H1 (cell line): ENCODE results near the gene HAGH. TPM values are rescaled to one million over a fixed set of nuclear protein-coding genes. Genes with fewer than 3 reads are reported as not detected.

Experiments used
- CTCF ChIA-PET: fragments of 300-600 bp; sonication (Branson Sonifier 250); formaldehyde crosslinking; loops from one replicate; lab custom pipeline; 2021; ENCODE audit not compliant: partially characterized antibody; lab: Charles Lee
- POLR2A ChIA-PET: fragments of 300-600 bp; sonication (Branson Sonifier 250); formaldehyde crosslinking; loops from one replicate; lab custom pipeline; 2021; ENCODE audit warnings: inconsistent platforms; ENCODE audit not compliant: partially characterized antibody; lab: Charles Lee
- DNase-seq, 2 experiments: peaks; one replicate each; pipeline versions ENCODE4 v3.0.0 to v3.0.0-alpha.2; 2010 to 2022; ENCODE audit warnings: low spot score in 2 of 2, low read depth in 1 of 2, mixed read lengths in 1 of 2
- FAIRE-seq: peaks from 2 replicates; lab custom pipeline; 2011; peaks lifted over from hg19 to GRCh38; lab: Jason Lieb, UNC
- H2AFZ ChIP-seq: 2 replicates; pipeline ENCODE4 v1.8.1; 2012; ENCODE audit warnings: low read length, inconsistent platforms
- H2AK5ac ChIP-seq: 2 replicates; pipeline ENCODE4 v1.6.1; 2013; ENCODE audit warnings: low read depth, low read length
- H2BK120ac ChIP-seq: replicated peaks from 2 replicates; pipeline ENCODE3; 2013; ENCODE audit warnings: low read depth, low read length, inconsistent platforms
- H2BK12ac ChIP-seq: 2 replicates; pipeline ENCODE4 v1.6.1; 2013; ENCODE audit warnings: low read depth, low read length
- H2BK15ac ChIP-seq: 2 replicates; pipeline ENCODE4 v1.6.1; 2013; ENCODE audit warnings: low read length
- H2BK20ac ChIP-seq: 2 replicates; pipeline ENCODE4 v1.6.1; 2013; ENCODE audit warnings: low read length
- H2BK5ac ChIP-seq: 2 replicates; pipeline ENCODE4 v1.6.1; 2013; ENCODE audit warnings: low read depth, low read length
- H3K14ac ChIP-seq: 2 replicates; pipeline ENCODE4 v1.6.1; 2013; ENCODE audit warnings: inconsistent platforms; ENCODE audit not compliant: insufficient read length
- H3K18ac ChIP-seq: 2 replicates; pipeline ENCODE4 v1.6.1; 2013; ENCODE audit warnings: low read length; ENCODE audit errors: extremely low read depth
- H3K23ac ChIP-seq: 2 replicates; pipeline ENCODE4 v1.6.1; 2013; ENCODE audit warnings: inconsistent platforms; ENCODE audit not compliant: insufficient read length
- H3K23me2 ChIP-seq: 2 replicates; pipeline ENCODE4 v1.6.1; 2013; ENCODE audit warnings: low read depth, low read length
- H3K27ac ChIP-seq: 2 replicates; pipeline ENCODE4 v1.6.1; 2011; ENCODE audit warnings: low read depth, low read length, inconsistent platforms
- H3K27me3 ChIP-seq, 4 experiments: replicated peaks in 1 of 4; 1 replicate in 1 of 4; 2 replicates in 3 of 4; pipeline versions ENCODE4 v1.6.1 to v1.8.1; 2011 to 2013; ENCODE audit warnings: low read length in 3 of 4, mild to moderate bottlenecking in 3 of 4, inconsistent platforms in 2 of 4, mixed read lengths in 2 of 4, moderate library complexity in 1 of 4; ENCODE audit not compliant: control insufficient read depth in 3 of 4, insufficient read depth in 3 of 4; ENCODE audit errors: extremely low read depth in 1 of 4
- H3K36me3 ChIP-seq, 4 experiments: 2 replicates each; pipeline versions ENCODE4 v1.6.1 to v1.8.1; 2011 to 2013; ENCODE audit warnings: mild to moderate bottlenecking in 4 of 4, low read length in 3 of 4, moderate library complexity in 2 of 4, control low read depth in 1 of 4, inconsistent platforms in 1 of 4; ENCODE audit not compliant: insufficient read depth in 4 of 4, control insufficient read depth in 2 of 4
- H3K4ac ChIP-seq: replicated peaks from 2 replicates; pipeline ENCODE3; 2013; ENCODE audit warnings: low read length, low read depth, mixed read lengths, inconsistent platforms; ENCODE audit not compliant: insufficient read length
- H3K4me1 ChIP-seq, 4 experiments: replicated peaks in 1 of 4; 1 replicate in 1 of 4; 2 replicates in 3 of 4; pipeline versions ENCODE4 v1.6.1 to v1.8.1; 2011 to 2013; ENCODE audit warnings: low read length in 3 of 4, inconsistent platforms in 2 of 4, mixed read lengths in 1 of 4; ENCODE audit not compliant: insufficient read depth in 4 of 4, control insufficient read depth in 3 of 4
- H3K4me2 ChIP-seq, 2 experiments: 2 replicates each; pipeline versions ENCODE4 v1.6.1 to v1.8.1; 2011 to 2013; ENCODE audit warnings: low read depth in 2 of 2, low read length in 2 of 2, control low read depth in 1 of 2, inconsistent platforms in 1 of 2, mild to moderate bottlenecking in 1 of 2; ENCODE audit not compliant: insufficient read depth in 1 of 2
- H3K4me3 ChIP-seq, 4 experiments: fragments of 200-600, 300-600 bp in 1 of 4; sonication (generic), shearing (Covaris generic), sonication (Bioruptor Twin) in 1 of 4; 2 replicates each; pipeline versions ENCODE4 v1.5.1 to v1.8.1; 2011 to 2016; ENCODE audit warnings: low read length in 4 of 4, low read depth in 3 of 4, control low read depth in 2 of 4, inconsistent platforms in 2 of 4, mild to moderate bottlenecking in 2 of 4, mixed read lengths in 1 of 4, moderate library complexity in 1 of 4; ENCODE audit not compliant: insufficient read depth in 2 of 4; ENCODE audit errors: extremely low read depth in 1 of 4
- H3K56ac ChIP-seq: replicated peaks from 2 replicates; pipeline ENCODE3; 2013; ENCODE audit warnings: low read depth, mild to moderate bottlenecking, mixed read lengths, low read length, inconsistent platforms; ENCODE audit not compliant: insufficient read length
- H3K79me1 ChIP-seq: 2 replicates; pipeline ENCODE4 v1.6.1; 2013; ENCODE audit warnings: low read depth, low read length, control low read depth
- H3K79me2 ChIP-seq, 2 experiments: 2 replicates each; pipeline versions ENCODE4 v1.6.1 to v1.8.1; 2012 to 2013; ENCODE audit warnings: low read length in 2 of 2, mild to moderate bottlenecking in 2 of 2, inconsistent platforms in 1 of 2; ENCODE audit not compliant: insufficient read depth in 2 of 2, control insufficient read depth in 1 of 2
- H3K9ac ChIP-seq, 4 experiments: replicated peaks in 1 of 4; 1 replicate in 1 of 4; 2 replicates in 3 of 4; pipeline versions ENCODE4 v1.6.1 to v1.8.1; 2011 to 2013; ENCODE audit warnings: low read depth in 3 of 4, low read length in 3 of 4, control low read depth in 2 of 4, mild to moderate bottlenecking in 2 of 4, moderate library complexity in 2 of 4, inconsistent platforms in 1 of 4; ENCODE audit errors: extremely low read depth in 1 of 4
- H3K9me3 ChIP-seq, 2 experiments: 2 replicates each; pipeline versions ENCODE4 v1.6.1 to v1.8.1; 2012 to 2013; ENCODE audit warnings: mild to moderate bottlenecking in 2 of 2, moderate library complexity in 2 of 2, control low read depth in 1 of 2, inconsistent platforms in 1 of 2, low read depth in 1 of 2, low read length in 1 of 2, mixed read lengths in 1 of 2; ENCODE audit not compliant: insufficient read depth in 2 of 2
- H4K20me1 ChIP-seq, 2 experiments: replicated peaks in 1 of 2; 2 replicates each; pipeline versions ENCODE3 to v1.8.1; 2011 to 2013; ENCODE audit warnings: inconsistent platforms in 2 of 2, low read length in 2 of 2, mild to moderate bottlenecking in 1 of 2; ENCODE audit not compliant: insufficient read depth in 2 of 2, control insufficient read depth in 1 of 2
- H4K5ac ChIP-seq: 2 replicates; pipeline ENCODE4 v1.6.1; 2013; ENCODE audit warnings: low read length, low read depth, mixed read lengths, inconsistent platforms; ENCODE audit not compliant: insufficient read length
- H4K8ac ChIP-seq: 2 replicates; pipeline ENCODE4 v1.8.0; 2013; ENCODE audit warnings: mild to moderate bottlenecking, moderate library complexity, low read length, inconsistent platforms; ENCODE audit not compliant: insufficient read depth; ENCODE audit errors: extremely low read depth
- H4K91ac ChIP-seq: replicated peaks from 2 replicates; pipeline ENCODE3; 2013; ENCODE audit warnings: low read length, mixed read lengths, inconsistent platforms; ENCODE audit not compliant: insufficient read length
- ATF3 ChIP-seq: IDR thresholded peaks from 2 replicates; pipeline ENCODE4 v1.6.1; 2011; ENCODE audit warnings: low read depth, mild to moderate bottlenecking, low read length; ENCODE audit not compliant: insufficient read depth
- BACH1 ChIP-seq: IDR thresholded peaks from 2 replicates; pipeline ENCODE4 v1.6.1; 2012; ENCODE audit warnings: low read length, improper control_type of control experiment
- CEBPB ChIP-seq: IDR thresholded peaks from 2 replicates; pipeline ENCODE4 v1.6.1; 2012; ENCODE audit warnings: low read depth, low read length
- GTF2F1 ChIP-seq: IDR thresholded peaks from 2 replicates; pipeline ENCODE4 v1.6.1; 2012; ENCODE audit warnings: low read depth, low read length, improper control_type of control experiment, borderline replicate concordance
- HDAC2 ChIP-seq, 2 experiments: fragments of 300-600 bp in 1 of 2; sonication (generic) in 1 of 2; IDR thresholded peaks; 2 replicates each; pipeline ENCODE4 v1.6.1; 2011 to 2012; ENCODE audit warnings: low read depth in 2 of 2, low read length in 2 of 2, mild to moderate bottlenecking in 2 of 2, moderate library complexity in 2 of 2, borderline replicate concordance in 1 of 2, inconsistent platforms in 1 of 2
- KDM4A ChIP-seq: IDR thresholded peaks from one replicate; pipeline ENCODE4 v1.7.1; 2012; ENCODE audit warnings: low read depth, mild to moderate bottlenecking, moderate library complexity, low read length, inconsistent platforms; ENCODE audit not compliant: severe bottlenecking
- SP1 ChIP-seq: IDR thresholded peaks from 2 replicates; pipeline ENCODE4 v1.6.1; 2011; ENCODE audit warnings: low read depth, low read length
- TAF1 ChIP-seq: IDR thresholded peaks from 2 replicates; pipeline ENCODE4 v1.6.1; 2011; ENCODE audit warnings: mild to moderate bottlenecking, low read depth, low read length
- WGBS, 2 experiments: shearing (Covaris generic) in 1 of 2; methylation state at CpG; one replicate each; pipeline versions ENCODE4 v1.1.6 to v1.1.7; 2013 to 2015; ENCODE audit warnings: low lambda C conversion rate in 2 of 2, mixed read lengths in 2 of 2, inconsistent platforms in 1 of 2, low coverage in 1 of 2, missing lambda C conversion rate in 1 of 2; ENCODE audit not compliant: insufficient replicate concordance in 2 of 2, insufficient coverage in 1 of 2, insufficient read length in 1 of 2; ENCODE audit errors: extremely low coverage in 1 of 2, missing lambda C conversion rate in 1 of 2; 5-methylcytosine and 5-hydroxymethylcytosine counted together
- polyA plus RNA-seq, 7 experiments: library from polyadenylated mRNA; depleted of rRNA in 3 of 7; stranded (reverse) in 5 of 7; unstranded in 2 of 7; fragments of >200 nt in 5 of 7; fragments of 200-250 nt in 2 of 7; gene quantifications; 1 replicate in 5 of 7; 2 replicates in 1 of 7; 4 replicates in 1 of 7; pipeline versions ENCODE4 v1.2.1 to v1.2.3, GENCODE V29; 2011 to 2013; ENCODE audit warnings: missing spikeins in 2 of 7, mixed read lengths in 2 of 7
- total RNA-seq: library from RNA; stranded (reverse); fragmentation: NEBNext Ultra II Directional; extraction: Animal tissue kit (Norgen Biotek cat#: 25700); gene quantifications from 2 replicates; pipeline ENCODE4 v1.2.1, GENCODE V29; 2021

The HAGH gene
- total and polyA plus RNA-seq, 2 of the 8 experiments (the other 6 are each of a cell fraction or from before 2014, with no cell fraction given): 28.7 to 40.6 TPM

GRCh38 chr16:1871974-1872635 is 45.5 kb upstream of the HAGH start, which contains the start of gene MEIOB:
TSS of gene MEIOB (minus strand) at chr16:1872164. CDS start at chr16:1868175, 3,989 bp downstream.
- ChIA-PET POLR2A (interaction anchor here (0.6 to 3.8 kb wide), 5 partner anchors 18 to 114 kb away, joined by 3 to 12 read pairs (median 3); partner anchors contain the start of gene RPS2), CTCF (interaction anchor here (1.0 to 2.9 kb wide), 6 partner anchors 8 to 69 kb away, joined by 3 to 10 read pairs (median 6); no protein-coding TSS in a partner anchor)
- Histone ChIP-seq H3K79me2 (no peaks in the 10 kb centered on the region), H3K18ac (no peak within 1 kb of the TSS), H2BK120ac (no peak within 1 kb of the TSS), H4K20me1 (no peaks in the 10 kb centered on the region), H3K4ac (no peak within 1 kb of the TSS), H3K79me1 (no peaks in the 10 kb centered on the region), H3K27me3 (peaks cover 0 to 15% (median 6%) of the 10 kb centered on the region in 4 experiments; a peak in 6 of 7 replicates), H4K91ac (no peak within 1 kb of the TSS), H3K36me3 (no peaks in the 10 kb centered on the region), H3K23ac (no peak within 1 kb of the TSS), H3K14ac (no peak within 1 kb of the TSS), H4K8ac (no peak within 1 kb of the TSS; the same call in 1 of the 2 replicates), H3K4me3 (peak within 1 kb of the TSS; percentile 31 to 62 (median 32); a peak in 7 of 8 replicates), H3K4me2 (peak within 1 kb of the TSS; percentile 68 to 73), H2BK12ac (no peak within 1 kb of the TSS), H3K23me2 (no peaks in the 10 kb centered on the region), H3K9ac (no peak within 1 kb of the TSS), H2AFZ (0 out of 2 replicates have a peak within 1 kb of the TSS, but pooled peaks have one; percentile 32), H4K5ac (no peak within 1 kb of the TSS), H3K9me3 (no peaks in the 10 kb centered on the region), H3K4me1 (peaks cover 0 to 4% (median 0%) of the 10 kb centered on the region in 4 experiments; a peak in 1 of 7 replicates), H2AK5ac (no peak within 1 kb of the TSS), H2BK20ac (no peak within 1 kb of the TSS), H2BK15ac (no peak within 1 kb of the TSS), H3K27ac (no peak within 1 kb of the TSS), H3K56ac (no peak within 1 kb of the TSS), H2BK5ac (no peak within 1 kb of the TSS)
- WGBS, 2 experiments: 9% methylated on average over 21 of the region's 68 CpGs; no CpG with 5 or more reads in 1 of the 2 experiments
- no peak for FAIRE-seq
- DNase-seq: peak; percentile 41 to 96
- TF ChIP-seq GTF2F1 (no peak), ATF3 (no peak), CEBPB (no peak), HDAC2 (IDR thresholded peaks at IDR 0.05; ENCODE audit: borderline replicate concordance in 1 of 2, low read depth in 2 of 2, low read length in 2 of 2) (no peak), BACH1 (no peak), KDM4A (peak; percentile 43), TAF1 (0 out of 2 replicates have a peak, but pooled peaks have one; percentile 20), SP1 (peak; percentile 21; the same call in 1 of the 2 replicates)
